Fibroblast of lung (primary cell): ENCODE results near the gene D2HGDH.

Experiments
- CTCF ChIP-seq, 2 donors: IDR thresholded peaks in 1 of 2; conservative IDR thresholded peaks in 1 of 2; 1 replicate in 1 of 2; 2 replicates in 1 of 2; pipeline ENCODE4 v1.5.1; 2011 to 2012; ENCODE audit warnings: low read length in 2 of 2, control low read depth in 1 of 2, inconsistent platforms in 1 of 2, low read depth in 1 of 2, mild to moderate bottlenecking in 1 of 2
- EZH2 ChIP-seq: IDR thresholded peaks from 2 replicates; pipeline ENCODE4 v1.5.1; 2012; ENCODE audit warnings: low read length, control low read depth, mild to moderate bottlenecking; ENCODE audit errors: missing control alignments

GRCh38 chr2:241804326-241805229 is 70.1 kb downstream of the D2HGDH start:
- TF ChIP-seq EZH2 (no peak), CTCF (conservative IDR thresholded peaks at IDR 0.05 in 1 of 2, IDR thresholded peaks at IDR 0.05 in 1 of 2; ENCODE audit: low read depth in 1 of 2, low read length in 2 of 2) (no peak)
